HL-60 (cell line): Measurements from ENCODE around the gene NAA10.

Source experiments
- DNase-seq, 2 experiments: peaks; one replicate each; pipeline ENCODE4 v3.0.0-alpha.2; 2010 to 2020; ENCODE audit warnings: low read depth in 1 of 2, low spot score in 1 of 2
- H3K27ac ChIP-seq: fragments of 250-450 bp; sonication (Bioruptor Pico); replicated peaks from 2 replicates; pipeline ENCODE4 v1.5.1; 2020; ENCODE audit warnings: mild to moderate bottlenecking, moderate library complexity
- H3K27me3 ChIP-seq: fragments of 250-450 bp; sonication (Bioruptor Pico); 2 replicates; pipeline ENCODE4 v1.5.1; 2021; ENCODE audit warnings: mild to moderate bottlenecking, moderate library complexity; ENCODE audit not compliant: insufficient read depth, poor library complexity, severe bottlenecking
- H3K4me3 ChIP-seq: replicated peaks from 2 replicates; pipeline ENCODE4 v1.5.1; 2011; ENCODE audit warnings: mild to moderate bottlenecking, control low read depth, low read length; ENCODE audit not compliant: insufficient read depth
- CTCF ChIP-seq: IDR thresholded peaks from one replicate; pipeline ENCODE4 v1.5.1; 2011; ENCODE audit warnings: low read length, control low read depth, inconsistent platforms; ENCODE audit not compliant: insufficient read depth
- GABPA ChIP-seq: IDR thresholded peaks from 2 replicates; pipeline ENCODE4 v1.6.1; 2012; ENCODE audit warnings: low read depth
- POLR2AphosphoS5 ChIP-seq: IDR thresholded peaks from 2 replicates; pipeline ENCODE4 v1.6.1; 2012; ENCODE audit warnings: low read depth
- REST ChIP-seq: IDR thresholded peaks from 2 replicates; pipeline ENCODE4 v1.6.1; 2012; ENCODE audit warnings: low read depth; ENCODE audit not compliant: insufficient replicate concordance
- SPI1 ChIP-seq: IDR thresholded peaks from 2 replicates; pipeline ENCODE4 v1.6.1; 2012; ENCODE audit warnings: low read depth, mild to moderate bottlenecking, borderline replicate concordance

Gene NAA10

GRCh38 chrX:153960786-153961185 is 25.9 kb upstream of the NAA10 start:
- TF ChIP-seq CTCF (no peak), SPI1 (no peak), REST (no peak)
- Histone ChIP-seq H3K4me3 (no peak overlapping the region), H3K27ac (no peak overlapping the region), H3K27me3 (no peaks in the 10 kb centered on the region)
- no peak for DNase-seq

GRCh38 chrX:153960077-153960476 is 25.2 kb upstream of the NAA10 start:
- no peak for TF ChIP-seq CTCF
- no peak for TF ChIP-seq REST
- TF ChIP-seq SPI1: no peak
- no peak for TF ChIP-seq POLR2AphosphoS5
- no peak for TF ChIP-seq GABPA
- no peaks in the 10 kb centered on the region for H3K27me3 ChIP-seq
- H3K4me3 ChIP-seq: no peak overlapping the region
- DNase-seq: no peak
- H3K27ac ChIP-seq: no peak overlapping the region

- no peak overlapping the region for H3K4me3 ChIP-seq
- H3K27ac ChIP-seq: no peak overlapping the region
- no peaks in the 10 kb centered on the region for H3K27me3 ChIP-seq
These were observed 24.8 kb upstream of the NAA10 start for GRCh38 chrX:153959649-153960048.

More at GRCh38 chrX:153959649-153960048, 24.8 kb upstream of the NAA10 start:
- DNase-seq: no peak
- TF ChIP-seq REST (no peak), GABPA (no peak), CTCF (no peak), SPI1 (no peak), POLR2AphosphoS5 (no peak)
